IMR-90 (cell line): ENCODE measurements around the gene UBE2E2. TPM values are rescaled to one million over a fixed set of nuclear protein-coding genes. Genes with fewer than 3 reads are reported as not detected.

ENCODE experiments used
- ATAC-seq: fragments of 200-7000 bp; cut with Tn5 transposase; 2 replicates; pipeline ENCODE4 v1.9.1; 2020; ENCODE audit warnings: low read depth, mild to moderate bottlenecking, moderate library complexity
- BruUV-seq: library from RNA; stranded (reverse); fragments of 400-500 nt; replicated peaks from 2 replicates; lab custom pipeline; 2021; lab: Mats Ljungman, UMichigan
- CTCF ChIA-PET: fragments of 300-600 bp; formaldehyde crosslinking; extraction: SDS; loops from one replicate; lab custom pipeline; 2021; ENCODE audit warnings: antibody characterized with exemption; lab: Yijun Ruan, JAX
- POLR2A ChIA-PET: fragments of 300-600 bp; sonication (Branson Sonifier 250); formaldehyde crosslinking; loops from one replicate; lab custom pipeline; 2022; ENCODE audit warnings: antibody characterized with exemption; ENCODE audit not compliant: unreplicated experiment; lab: Charles Lee
- DNase-seq: peaks from one replicate; pipeline ENCODE4 v3.0.0; 2013
- H2AFZ ChIP-seq: replicated peaks from 2 replicates; pipeline ENCODE3; 2013; ENCODE audit warnings: low read length, mild to moderate bottlenecking; ENCODE audit not compliant: poor library complexity
- H2AK5ac ChIP-seq: 2 replicates; pipeline ENCODE4 v1.6.1; 2013; ENCODE audit warnings: low read depth, low read length, inconsistent platforms
- H2AK9ac ChIP-seq: replicated peaks from 2 replicates; pipeline ENCODE3; 2013; ENCODE audit warnings: mild to moderate bottlenecking, low read depth, low read length, moderate library complexity; ENCODE audit not compliant: poor library complexity
- H2BK120ac ChIP-seq: 2 replicates; pipeline ENCODE4 v1.6.1; 2013; ENCODE audit warnings: low read depth, low read length, inconsistent platforms
- H2BK15ac ChIP-seq: 3 replicates; pipeline ENCODE4 v1.6.1; 2013; ENCODE audit warnings: low read depth, low read length, inconsistent platforms
- H2BK20ac ChIP-seq: 2 replicates; pipeline ENCODE4 v1.6.1; 2013; ENCODE audit warnings: low read depth, mild to moderate bottlenecking, inconsistent platforms, low read length, moderate library complexity
- H2BK5ac ChIP-seq: 2 replicates; pipeline ENCODE4 v1.6.1; 2013; ENCODE audit warnings: mild to moderate bottlenecking, low read depth, low read length, inconsistent platforms; ENCODE audit not compliant: poor library complexity, severe bottlenecking
- H3K14ac ChIP-seq: replicated peaks from 2 replicates; pipeline ENCODE4 v1.6.1; 2013; ENCODE audit warnings: low read depth, low read length, inconsistent platforms
- H3K18ac ChIP-seq: 2 replicates; pipeline ENCODE4 v1.6.1; 2013; ENCODE audit warnings: low read depth, low read length, control low read depth
- H3K23ac ChIP-seq: 2 replicates; pipeline ENCODE4 v1.6.1; 2013; ENCODE audit warnings: low read depth, low read length, inconsistent platforms
- H3K27ac ChIP-seq: 2 replicates; pipeline ENCODE4 v1.5.1; 2013; ENCODE audit warnings: mild to moderate bottlenecking, control low read depth, low read length; ENCODE audit not compliant: insufficient read depth
- H3K27me3 ChIP-seq: 2 replicates; pipeline ENCODE4 v1.6.1; 2013; ENCODE audit warnings: low read length; ENCODE audit not compliant: control insufficient read depth, insufficient read depth
- H3K36me3 ChIP-seq: 2 replicates; pipeline ENCODE4 v1.6.1; 2013; ENCODE audit warnings: low read length, mixed read lengths; ENCODE audit not compliant: control insufficient read depth, insufficient read depth
- H3K4ac ChIP-seq: 2 replicates; pipeline ENCODE4 v1.6.1; 2013; ENCODE audit warnings: low read depth, low read length, inconsistent platforms
- H3K4me1 ChIP-seq: 2 replicates; pipeline ENCODE4 v1.6.1; 2013; ENCODE audit warnings: low read length, mixed read lengths; ENCODE audit not compliant: control insufficient read depth, insufficient read depth
- H3K4me2 ChIP-seq: 2 replicates; pipeline ENCODE4 v1.6.1; 2013; ENCODE audit warnings: low read depth, mild to moderate bottlenecking, control low read depth, low read length, moderate library complexity
- H3K4me3 ChIP-seq: 2 replicates; pipeline ENCODE4 v1.5.1; 2013; ENCODE audit warnings: low read depth, mild to moderate bottlenecking, control low read depth, low read length, moderate library complexity; ENCODE audit not compliant: insufficient read depth
- H3K56ac ChIP-seq: 2 replicates; pipeline ENCODE4 v1.6.1; 2013; ENCODE audit warnings: low read length, inconsistent platforms; ENCODE audit not compliant: insufficient read depth; ENCODE audit errors: extremely low read depth
- H3K79me1 ChIP-seq, 2 experiments: 2 replicates each; pipeline ENCODE4 v1.6.1; 2013; ENCODE audit warnings: low read length in 2 of 2, inconsistent platforms in 1 of 2, low read depth in 1 of 2
- H3K9ac ChIP-seq: 2 replicates; pipeline ENCODE4 v1.6.1; 2013; ENCODE audit warnings: low read depth, low read length, control low read depth
- H3K9me1 ChIP-seq: 2 replicates; pipeline ENCODE4 v1.6.1; 2013; ENCODE audit warnings: low read length, inconsistent platforms; ENCODE audit not compliant: insufficient read depth
- H3K9me3 ChIP-seq: 2 replicates; pipeline ENCODE4 v1.6.1; 2013; ENCODE audit warnings: low read length; ENCODE audit not compliant: control insufficient read depth, insufficient read depth
- H4K20me1 ChIP-seq: 2 replicates; pipeline ENCODE4 v1.6.1; 2013; ENCODE audit warnings: low read length, inconsistent platforms; ENCODE audit not compliant: insufficient read depth
- H4K5ac ChIP-seq: 2 replicates; pipeline ENCODE4 v1.6.1; 2013; ENCODE audit warnings: mild to moderate bottlenecking, low read depth, low read length, control low read depth
- H4K8ac ChIP-seq, 2 experiments: 2 replicates each; pipeline ENCODE4 v1.6.1; 2013; ENCODE audit warnings: low read depth in 2 of 2, low read length in 2 of 2, control low read depth in 1 of 2, inconsistent platforms in 1 of 2
- H4K91ac ChIP-seq: 2 replicates; pipeline ENCODE4 v1.6.1; 2013; ENCODE audit warnings: low read depth, low read length, inconsistent platforms; ENCODE audit not compliant: insufficient read depth
- BHLHE40 ChIP-seq: fragments of 150-350 bp; IDR thresholded peaks from 2 replicates; pipeline ENCODE4 v1.6.1; 2016; ENCODE audit warnings: mild to moderate bottlenecking, low read depth, low read length
- CEBPB ChIP-seq: IDR thresholded peaks from 2 replicates; pipeline ENCODE4 v1.6.1; 2012; ENCODE audit warnings: low read depth, low read length, improper control_type of control experiment
- CTCF ChIP-seq: conservative IDR thresholded peaks from 2 replicates; pipeline ENCODE4 v1.5.1; 2012; ENCODE audit warnings: mild to moderate bottlenecking, low read depth, low read length, improper control_type of control experiment
- MAZ ChIP-seq: IDR thresholded peaks from 2 replicates; pipeline ENCODE4 v1.6.1; 2012; ENCODE audit warnings: low read depth, mild to moderate bottlenecking, low read length, improper control_type of control experiment, moderate library complexity, borderline replicate concordance
- MXI1 ChIP-seq: IDR thresholded peaks from 2 replicates; pipeline ENCODE4 v1.6.1; 2012; ENCODE audit warnings: low read depth, mild to moderate bottlenecking, low read length, moderate library complexity, borderline replicate concordance
- NFE2L2 ChIP-seq: fragments of 150-350 bp; IDR thresholded peaks from 2 replicates; pipeline ENCODE4 v1.6.1; 2016; ENCODE audit warnings: low read depth, mild to moderate bottlenecking, low read length
- POLR2A ChIP-seq: IDR thresholded peaks from 2 replicates; pipeline ENCODE4 v1.6.1; 2012; ENCODE audit warnings: mild to moderate bottlenecking, low read depth, low read length
- RAD21 ChIP-seq: IDR thresholded peaks from 2 replicates; pipeline ENCODE4 v1.6.1; 2012; ENCODE audit warnings: low read length, improper control_type of control experiment
- RCOR1 ChIP-seq: IDR thresholded peaks from 2 replicates; pipeline ENCODE4 v1.6.1; 2012; ENCODE audit warnings: mild to moderate bottlenecking, low read length, improper control_type of control experiment; ENCODE audit not compliant: insufficient replicate concordance
- RFX5 ChIP-seq: IDR thresholded peaks from 2 replicates; pipeline ENCODE4 v1.8.0; 2012; ENCODE audit warnings: low read depth, mild to moderate bottlenecking, low read length, moderate library complexity
- SMC3 ChIP-seq: fragments of 150-350 bp; IDR thresholded peaks from 2 replicates; pipeline ENCODE4 v1.6.1; 2016; ENCODE audit warnings: low read depth, mild to moderate bottlenecking, antibody characterized with exemption, low read length, moderate library complexity
- USF2 ChIP-seq: fragments of 150-350 bp; IDR thresholded peaks from 2 replicates; pipeline ENCODE4 v1.6.1; 2017; ENCODE audit warnings: mild to moderate bottlenecking, antibody characterized with exemption, low read length, low read depth
- WGBS, 2 experiments: methylation state at CpG; one replicate each; pipeline versions ENCODE4 v1.1.5 to v1.1.7; 2013; ENCODE audit warnings: missing lambda C conversion rate in 2 of 2; ENCODE audit not compliant: insufficient read length in 1 of 2; ENCODE audit errors: extremely low coverage in 2 of 2; 5-methylcytosine and 5-hydroxymethylcytosine counted together
- dilution Hi-C: fragments of 300-500 bp; cut with HindIII; formaldehyde crosslinking; loops from one replicate; pipeline ENCODE4 v1.14.3; 2018; ENCODE audit warnings: low sequenced_read_pairs; ENCODE audit not compliant: unreplicated experiment
- in situ Hi-C: fragments of 300-500 bp; cut with MboI; formaldehyde crosslinking; loops from 3 replicates; pipeline ENCODE4 v1.14.3; 2019; ENCODE audit warnings: low sequenced_read_pairs, inconsistent platforms, mixed read lengths
- intact Hi-C: fragments of 100-400 bp; cut with micrococcal nuclease; formaldehyde crosslinking; loops from 2 replicates; pipeline ENCODE4 v1.10.0; 2022
- polyA plus RNA-seq, 3 experiments: library from polyadenylated mRNA; depleted of rRNA; stranded (reverse); fragments of >200 nt; gene quantifications; 2 replicates each; pipeline ENCODE4 v1.2.3, GENCODE V29; 2012; ENCODE audit warnings: low replicate concordance in 1 of 3
- total RNA-seq: library from RNA; depleted of rRNA; stranded (reverse); fragments of >200 nt; gene quantifications from 2 replicates; pipeline ENCODE4 v1.2.3, GENCODE V29; 2012
- TF ChIP-seq, protein P1 (sequence below): fragments of 150-350 bp; IDR thresholded peaks from 2 replicates; pipeline ENCODE4 v1.6.1; 2016; ENCODE audit warnings: low read depth, mild to moderate bottlenecking, low read length, moderate library complexity, borderline replicate concordance

The UBE2E2 gene
- total and polyA plus RNA-seq, 2 of the 4 experiments (the other 2 are of a cell fraction): 18.6 to 32.7 TPM

- H4K5ac ChIP-seq: no peak overlapping the region
- BruUV-seq: no TSS peak
- H3K18ac ChIP-seq: no peak overlapping the region
- H3K27me3 ChIP-seq: no peaks in the 10 kb centered on the region
- no peak for DNase-seq
- no peak overlapping the region for H3K4me2 ChIP-seq
- no peaks in the 10 kb centered on the region for H3K4me1 ChIP-seq
- in situ Hi-C loops (no loop called here), intact Hi-C loops (loop anchor here (10.0 kb wide), 1 partner anchor 1493 kb away; no protein-coding TSS in a partner anchor), dilution Hi-C loops (no loop called here)
- no peak overlapping the region for H2AFZ ChIP-seq
- peaks cover 0 to 9% of the 10 kb centered on the region in 2 experiments; a peak in 2 of 4 replicates for H3K79me1 ChIP-seq
- H3K4me3 ChIP-seq: no peak overlapping the region
- no peak for ATAC-seq
- no peak overlapping the region for H3K23ac ChIP-seq
- H3K14ac ChIP-seq: no peak overlapping the region
- H4K91ac ChIP-seq: no peak overlapping the region
- POLR2A ChIA-PET: no interaction called here
- no CpG with 5 or more reads among the region's 1 CpG for WGBS, 2 experiments
- no peaks in the 10 kb centered on the region for H3K9me3 ChIP-seq
- no peak for TF ChIP-seq SMC3
- TF ChIP-seq MAZ: no peak
- TF ChIP-seq POLR2A: no peak
- no peak for TF ChIP-seq USF2
- TF ChIP-seq RFX5: no peak
- no peak for TF ChIP-seq RCOR1
- no peak for TF ChIP-seq RAD21
- TF ChIP-seq CTCF: no peak
- TF ChIP-seq NFE2L2: no peak
- no peak for TF ChIP-seq MXI1
- TF ChIP-seq CEBPB: no peak
- TF ChIP-seq BHLHE40: no peak
- TF ChIP-seq, protein P1, sequence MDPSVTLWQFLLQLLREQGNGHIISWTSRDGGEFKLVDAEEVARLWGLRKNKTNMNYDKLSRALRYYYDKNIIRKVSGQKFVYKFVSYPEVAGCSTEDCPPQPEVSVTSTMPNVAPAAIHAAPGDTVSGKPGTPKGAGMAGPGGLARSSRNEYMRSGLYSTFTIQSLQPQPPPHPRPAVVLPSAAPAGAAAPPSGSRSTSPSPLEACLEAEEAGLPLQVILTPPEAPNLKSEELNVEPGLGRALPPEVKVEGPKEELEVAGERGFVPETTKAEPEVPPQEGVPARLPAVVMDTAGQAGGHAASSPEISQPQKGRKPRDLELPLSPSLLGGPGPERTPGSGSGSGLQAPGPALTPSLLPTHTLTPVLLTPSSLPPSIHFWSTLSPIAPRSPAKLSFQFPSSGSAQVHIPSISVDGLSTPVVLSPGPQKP: no peak
- H2BK20ac ChIP-seq: no peak overlapping the region
- no peak overlapping the region for H3K56ac ChIP-seq
- no peaks in the 10 kb centered on the region for H3K36me3 ChIP-seq
- H2BK15ac ChIP-seq: no peak overlapping the region
- no peak overlapping the region for H3K9ac ChIP-seq
- H4K20me1 ChIP-seq: no peaks in the 10 kb centered on the region
- no peak overlapping the region for H2AK5ac ChIP-seq
- no peaks in the 10 kb centered on the region for H3K9me1 ChIP-seq
- no peak overlapping the region for H3K27ac ChIP-seq
- H2BK5ac ChIP-seq: no peak overlapping the region
- no peak overlapping the region for H3K4ac ChIP-seq
- no peak overlapping the region for H2BK120ac ChIP-seq
- H4K8ac ChIP-seq: no peak overlapping the region
- CTCF ChIA-PET: interaction anchor here (0.8 kb wide), 1 partner anchor 12 kb away, joined by 3 read pairs; no protein-coding TSS in a partner anchor
- no peak overlapping the region for H2AK9ac ChIP-seq
These were observed 169.2 kb downstream of the UBE2E2 start for GRCh38 chr3:23372285-23372684.
